H1 (cell line): ENCODE data around the gene SLC25A36. TPM values are rescaled to one million over a fixed set of nuclear protein-coding genes. Genes with fewer than 3 reads are reported as not detected.

Experiments used
- CTCF ChIA-PET: fragments of 300-600 bp; sonication (Branson Sonifier 250); formaldehyde crosslinking; loops from one replicate; lab custom pipeline; 2021; ENCODE audit not compliant: partially characterized antibody; lab: Charles Lee
- POLR2A ChIA-PET: fragments of 300-600 bp; sonication (Branson Sonifier 250); formaldehyde crosslinking; loops from one replicate; lab custom pipeline; 2021; ENCODE audit warnings: inconsistent platforms; ENCODE audit not compliant: partially characterized antibody; lab: Charles Lee
- DNase-seq, 2 experiments: peaks; one replicate each; pipeline versions ENCODE4 v3.0.0 to v3.0.0-alpha.2; 2010 to 2022; ENCODE audit warnings: low spot score in 2 of 2, low read depth in 1 of 2, mixed read lengths in 1 of 2
- FAIRE-seq: peaks from 2 replicates; lab custom pipeline; 2011; peaks lifted over from hg19 to GRCh38; lab: Jason Lieb, UNC
- H2AFZ ChIP-seq: 2 replicates; pipeline ENCODE4 v1.8.1; 2012; ENCODE audit warnings: low read length, inconsistent platforms
- H2AK5ac ChIP-seq: 2 replicates; pipeline ENCODE4 v1.6.1; 2013; ENCODE audit warnings: low read depth, low read length
- H2BK120ac ChIP-seq: replicated peaks from 2 replicates; pipeline ENCODE3; 2013; ENCODE audit warnings: low read depth, low read length, inconsistent platforms
- H2BK12ac ChIP-seq: 2 replicates; pipeline ENCODE4 v1.6.1; 2013; ENCODE audit warnings: low read depth, low read length
- H2BK15ac ChIP-seq: 2 replicates; pipeline ENCODE4 v1.6.1; 2013; ENCODE audit warnings: low read length
- H2BK20ac ChIP-seq: 2 replicates; pipeline ENCODE4 v1.6.1; 2013; ENCODE audit warnings: low read length
- H2BK5ac ChIP-seq: 2 replicates; pipeline ENCODE4 v1.6.1; 2013; ENCODE audit warnings: low read depth, low read length
- H3K14ac ChIP-seq: 2 replicates; pipeline ENCODE4 v1.6.1; 2013; ENCODE audit warnings: inconsistent platforms; ENCODE audit not compliant: insufficient read length
- H3K18ac ChIP-seq: 2 replicates; pipeline ENCODE4 v1.6.1; 2013; ENCODE audit warnings: low read length; ENCODE audit errors: extremely low read depth
- H3K23ac ChIP-seq: 2 replicates; pipeline ENCODE4 v1.6.1; 2013; ENCODE audit warnings: inconsistent platforms; ENCODE audit not compliant: insufficient read length
- H3K23me2 ChIP-seq: 2 replicates; pipeline ENCODE4 v1.6.1; 2013; ENCODE audit warnings: low read depth, low read length
- H3K27ac ChIP-seq: 2 replicates; pipeline ENCODE4 v1.6.1; 2011; ENCODE audit warnings: low read depth, low read length, inconsistent platforms
- H3K27me3 ChIP-seq, 4 experiments: replicated peaks in 1 of 4; 1 replicate in 1 of 4; 2 replicates in 3 of 4; pipeline versions ENCODE4 v1.6.1 to v1.8.1; 2011 to 2013; ENCODE audit warnings: low read length in 3 of 4, mild to moderate bottlenecking in 3 of 4, inconsistent platforms in 2 of 4, mixed read lengths in 2 of 4, moderate library complexity in 1 of 4; ENCODE audit not compliant: control insufficient read depth in 3 of 4, insufficient read depth in 3 of 4; ENCODE audit errors: extremely low read depth in 1 of 4
- H3K36me3 ChIP-seq, 4 experiments: 2 replicates each; pipeline versions ENCODE4 v1.6.1 to v1.8.1; 2011 to 2013; ENCODE audit warnings: mild to moderate bottlenecking in 4 of 4, low read length in 3 of 4, moderate library complexity in 2 of 4, control low read depth in 1 of 4, inconsistent platforms in 1 of 4; ENCODE audit not compliant: insufficient read depth in 4 of 4, control insufficient read depth in 2 of 4
- H3K4ac ChIP-seq: replicated peaks from 2 replicates; pipeline ENCODE3; 2013; ENCODE audit warnings: low read length, low read depth, mixed read lengths, inconsistent platforms; ENCODE audit not compliant: insufficient read length
- H3K4me1 ChIP-seq, 4 experiments: replicated peaks in 1 of 4; 1 replicate in 1 of 4; 2 replicates in 3 of 4; pipeline versions ENCODE4 v1.6.1 to v1.8.1; 2011 to 2013; ENCODE audit warnings: low read length in 3 of 4, inconsistent platforms in 2 of 4, mixed read lengths in 1 of 4; ENCODE audit not compliant: insufficient read depth in 4 of 4, control insufficient read depth in 3 of 4
- H3K4me2 ChIP-seq, 2 experiments: 2 replicates each; pipeline versions ENCODE4 v1.6.1 to v1.8.1; 2011 to 2013; ENCODE audit warnings: low read depth in 2 of 2, low read length in 2 of 2, control low read depth in 1 of 2, inconsistent platforms in 1 of 2, mild to moderate bottlenecking in 1 of 2; ENCODE audit not compliant: insufficient read depth in 1 of 2
- H3K4me3 ChIP-seq, 4 experiments: fragments of 200-600, 300-600 bp in 1 of 4; sonication (generic), shearing (Covaris generic), sonication (Bioruptor Twin) in 1 of 4; 2 replicates each; pipeline versions ENCODE4 v1.5.1 to v1.8.1; 2011 to 2016; ENCODE audit warnings: low read length in 4 of 4, low read depth in 3 of 4, control low read depth in 2 of 4, inconsistent platforms in 2 of 4, mild to moderate bottlenecking in 2 of 4, mixed read lengths in 1 of 4, moderate library complexity in 1 of 4; ENCODE audit not compliant: insufficient read depth in 2 of 4; ENCODE audit errors: extremely low read depth in 1 of 4
- H3K56ac ChIP-seq: replicated peaks from 2 replicates; pipeline ENCODE3; 2013; ENCODE audit warnings: low read depth, mild to moderate bottlenecking, mixed read lengths, low read length, inconsistent platforms; ENCODE audit not compliant: insufficient read length
- H3K79me1 ChIP-seq: 2 replicates; pipeline ENCODE4 v1.6.1; 2013; ENCODE audit warnings: low read depth, low read length, control low read depth
- H3K79me2 ChIP-seq, 2 experiments: 2 replicates each; pipeline versions ENCODE4 v1.6.1 to v1.8.1; 2012 to 2013; ENCODE audit warnings: low read length in 2 of 2, mild to moderate bottlenecking in 2 of 2, inconsistent platforms in 1 of 2; ENCODE audit not compliant: insufficient read depth in 2 of 2, control insufficient read depth in 1 of 2
- H3K9ac ChIP-seq, 4 experiments: replicated peaks in 1 of 4; 1 replicate in 1 of 4; 2 replicates in 3 of 4; pipeline versions ENCODE4 v1.6.1 to v1.8.1; 2011 to 2013; ENCODE audit warnings: low read depth in 3 of 4, low read length in 3 of 4, control low read depth in 2 of 4, mild to moderate bottlenecking in 2 of 4, moderate library complexity in 2 of 4, inconsistent platforms in 1 of 4; ENCODE audit errors: extremely low read depth in 1 of 4
- H3K9me3 ChIP-seq, 2 experiments: 2 replicates each; pipeline versions ENCODE4 v1.6.1 to v1.8.1; 2012 to 2013; ENCODE audit warnings: mild to moderate bottlenecking in 2 of 2, moderate library complexity in 2 of 2, control low read depth in 1 of 2, inconsistent platforms in 1 of 2, low read depth in 1 of 2, low read length in 1 of 2, mixed read lengths in 1 of 2; ENCODE audit not compliant: insufficient read depth in 2 of 2
- H4K20me1 ChIP-seq, 2 experiments: replicated peaks in 1 of 2; 2 replicates each; pipeline versions ENCODE3 to v1.8.1; 2011 to 2013; ENCODE audit warnings: inconsistent platforms in 2 of 2, low read length in 2 of 2, mild to moderate bottlenecking in 1 of 2; ENCODE audit not compliant: insufficient read depth in 2 of 2, control insufficient read depth in 1 of 2
- H4K5ac ChIP-seq: 2 replicates; pipeline ENCODE4 v1.6.1; 2013; ENCODE audit warnings: low read length, low read depth, mixed read lengths, inconsistent platforms; ENCODE audit not compliant: insufficient read length
- H4K8ac ChIP-seq: 2 replicates; pipeline ENCODE4 v1.8.0; 2013; ENCODE audit warnings: mild to moderate bottlenecking, moderate library complexity, low read length, inconsistent platforms; ENCODE audit not compliant: insufficient read depth; ENCODE audit errors: extremely low read depth
- H4K91ac ChIP-seq: replicated peaks from 2 replicates; pipeline ENCODE3; 2013; ENCODE audit warnings: low read length, mixed read lengths, inconsistent platforms; ENCODE audit not compliant: insufficient read length
- ATF3 ChIP-seq: IDR thresholded peaks from 2 replicates; pipeline ENCODE4 v1.6.1; 2011; ENCODE audit warnings: low read depth, mild to moderate bottlenecking, low read length; ENCODE audit not compliant: insufficient read depth
- BCL11A ChIP-seq, 2 experiments: IDR thresholded peaks; one replicate each; pipeline ENCODE4 v1.6.1; 2011; ENCODE audit warnings: low read depth in 2 of 2, low read length in 2 of 2, mild to moderate bottlenecking in 2 of 2
- CHD2 ChIP-seq: IDR thresholded peaks from 2 replicates; pipeline ENCODE4 v1.6.1; 2012; ENCODE audit warnings: low read length, improper control_type of control experiment
- HDAC2 ChIP-seq, 2 experiments: fragments of 300-600 bp in 1 of 2; sonication (generic) in 1 of 2; IDR thresholded peaks; 2 replicates each; pipeline ENCODE4 v1.6.1; 2011 to 2012; ENCODE audit warnings: low read depth in 2 of 2, low read length in 2 of 2, mild to moderate bottlenecking in 2 of 2, moderate library complexity in 2 of 2, borderline replicate concordance in 1 of 2, inconsistent platforms in 1 of 2
- JUN ChIP-seq: IDR thresholded peaks from 2 replicates; pipeline ENCODE4 v1.6.1; 2011; ENCODE audit warnings: low read depth, mild to moderate bottlenecking, improper control_type of control experiment, low read length
- RAD21 ChIP-seq, 2 experiments: IDR thresholded peaks in 1 of 2; conservative IDR thresholded peaks in 1 of 2; 2 replicates each; pipeline ENCODE4 v1.6.1; 2011; ENCODE audit warnings: low read depth in 2 of 2, low read length in 2 of 2, improper control_type of control experiment in 1 of 2, inconsistent platforms in 1 of 2, mild to moderate bottlenecking in 1 of 2, moderate library complexity in 1 of 2
- RXRA ChIP-seq: IDR thresholded peaks from 2 replicates; pipeline ENCODE4 v1.6.1; 2011; ENCODE audit warnings: low read depth, mild to moderate bottlenecking, low read length, moderate library complexity; ENCODE audit not compliant: insufficient read depth
- SIN3A ChIP-seq, 2 experiments: IDR thresholded peaks in 1 of 2; conservative IDR thresholded peaks in 1 of 2; 2 replicates each; pipeline ENCODE4 v1.6.1; 2011 to 2012; ENCODE audit warnings: low read length in 2 of 2, improper control_type of control experiment in 1 of 2, low read depth in 1 of 2, mild to moderate bottlenecking in 1 of 2
- SP2 ChIP-seq: IDR thresholded peaks from 2 replicates; pipeline ENCODE4 v1.6.1; 2012; ENCODE audit warnings: mild to moderate bottlenecking, low read length, inconsistent platforms
- TCF12 ChIP-seq: IDR thresholded peaks from 2 replicates; pipeline ENCODE4 v1.6.1; 2011; ENCODE audit warnings: low read depth, mild to moderate bottlenecking, low read length
- ZNF274 ChIP-seq: IDR thresholded peaks from 2 replicates; pipeline ENCODE4 v1.7.0; 2012; ENCODE audit warnings: low read length, borderline replicate concordance; ENCODE audit errors: extremely low read depth
- WGBS, 2 experiments: shearing (Covaris generic) in 1 of 2; methylation state at CpG; one replicate each; pipeline versions ENCODE4 v1.1.6 to v1.1.7; 2013 to 2015; ENCODE audit warnings: low lambda C conversion rate in 2 of 2, mixed read lengths in 2 of 2, inconsistent platforms in 1 of 2, low coverage in 1 of 2, missing lambda C conversion rate in 1 of 2; ENCODE audit not compliant: insufficient replicate concordance in 2 of 2, insufficient coverage in 1 of 2, insufficient read length in 1 of 2; ENCODE audit errors: extremely low coverage in 1 of 2, missing lambda C conversion rate in 1 of 2; 5-methylcytosine and 5-hydroxymethylcytosine counted together
- polyA plus RNA-seq, 7 experiments: library from polyadenylated mRNA; depleted of rRNA in 3 of 7; stranded (reverse) in 5 of 7; unstranded in 2 of 7; fragments of >200 nt in 5 of 7; fragments of 200-250 nt in 2 of 7; gene quantifications; 1 replicate in 5 of 7; 2 replicates in 1 of 7; 4 replicates in 1 of 7; pipeline versions ENCODE4 v1.2.1 to v1.2.3, GENCODE V29; 2011 to 2013; ENCODE audit warnings: missing spikeins in 2 of 7, mixed read lengths in 2 of 7
- total RNA-seq: library from RNA; stranded (reverse); fragmentation: NEBNext Ultra II Directional; extraction: Animal tissue kit (Norgen Biotek cat#: 25700); gene quantifications from 2 replicates; pipeline ENCODE4 v1.2.1, GENCODE V29; 2021

SLC25A36 gene
- total and polyA plus RNA-seq, 2 of the 8 experiments (the other 6 are each of a cell fraction or from before 2014, with no cell fraction given): 42.9 to 71.8 TPM

- Histone ChIP-seq H2BK12ac (no peak overlapping the region), H3K4me1 (peaks cover 0 to 3% (median 0%) of the 10 kb centered on the region in 4 experiments; a peak in 1 of 7 replicates), H2AK5ac (no peak overlapping the region), H3K14ac (no peak overlapping the region), H3K56ac (no peak overlapping the region), H3K4ac (no peak overlapping the region), H3K27me3 (peaks cover 0 to 1% (median 0%) of the 10 kb centered on the region in 4 experiments; a peak in 1 of 7 replicates), H3K36me3 (no peaks in the 10 kb centered on the region), H3K23me2 (peaks cover 2% of the 10 kb centered on the region; the same call in 1 of the 2 replicates), H2BK20ac (no peak overlapping the region), H4K8ac (no peak overlapping the region), H3K79me1 (no peaks in the 10 kb centered on the region), H2BK15ac (no peak overlapping the region), H4K91ac (no peak overlapping the region), H3K18ac (no peak overlapping the region), H3K79me2 (no peaks in the 10 kb centered on the region), H4K5ac (no peak overlapping the region), H3K4me3 (no peak overlapping the region), H3K23ac (no peak overlapping the region), H2BK120ac (no peak overlapping the region), H4K20me1 (peaks cover 0 to 2% of the 10 kb centered on the region in 2 experiments), H2BK5ac (no peak overlapping the region), H3K9ac (no peak overlapping the region), H3K9me3 (no peaks in the 10 kb centered on the region), H3K27ac (no peak overlapping the region), H2AFZ (no peak overlapping the region), H3K4me2 (no peak overlapping the region)
- FAIRE-seq (no peak), DNase-seq (no peak)
- POLR2A ChIA-PET: no interaction called here
- CTCF ChIA-PET: interaction anchor here (1.3 to 1.5 kb wide), 2 partner anchors 29 to 47 kb away, joined by 3 to 6 read pairs; no protein-coding TSS in a partner anchor
- 91% methylated on average over 3 of the region's 3 CpGs; no CpG with 5 or more reads in 1 of the 2 experiments for WGBS, 2 experiments
- no peak for TF ChIP-seq SIN3A (conservative IDR thresholded peaks at IDR 0.05 in 1 of 2, IDR thresholded peaks at IDR 0.05 in 1 of 2; ENCODE audit: low read depth in 1 of 2, low read length in 2 of 2)
- TF ChIP-seq HDAC2 (IDR thresholded peaks at IDR 0.05; ENCODE audit: borderline replicate concordance in 1 of 2, low read depth in 2 of 2, low read length in 2 of 2): no peak
- TF ChIP-seq ZNF274: no peak
- no peak for TF ChIP-seq TCF12
- TF ChIP-seq BCL11A (IDR thresholded peaks at IDR 0.05; ENCODE audit: low read depth in 2 of 2, low read length in 2 of 2): no peak
- no peak for TF ChIP-seq JUN
- TF ChIP-seq CHD2: no peak
- no peak for TF ChIP-seq ATF3
- no peak for TF ChIP-seq RAD21 (IDR thresholded peaks at IDR 0.05 in 1 of 2, conservative IDR thresholded peaks at IDR 0.05 in 1 of 2; ENCODE audit: low read depth in 2 of 2, low read length in 2 of 2)
- no peak for TF ChIP-seq SP2
- TF ChIP-seq RXRA: no peak
Measured at GRCh38 chr3:140927279-140928069, 14.2 kb upstream of the SLC25A36 start.
